Body of pancreas (tissue), 4 donors: ENCODE results near the gene ZC3HAV1.

ENCODE experiments used
- CTCF ChIP-seq, 7 experiments: fragments of 450-650 bp in 4 of 7; fragments of 200-600 bp in 3 of 7; sonication (generic) in 3 of 7; IDR thresholded peaks; one replicate each; pipeline ENCODE4 v1.5.1; 2016 to 2019; ENCODE audit warnings: antibody characterized with exemption in 7 of 7
- POLR2A ChIP-seq, 3 donors: fragments of 450-650 bp; IDR thresholded peaks; one replicate each; pipeline ENCODE4 v1.6.1; 2016; ENCODE audit warnings: antibody characterized with exemption in 3 of 3, mild to moderate bottlenecking in 2 of 3

- TF ChIP-seq CTCF (IDR thresholded peaks at IDR 0.05), result no peak
- TF ChIP-seq POLR2A (IDR thresholded peaks at IDR 0.05), result no peak
Measured at GRCh38 chr7:139089118-139089517, 20.4 kb downstream of the ZC3HAV1 start.
